Hepatocyte (in vitro differentiated cells): Measurements from ENCODE around the gene CWF19L1. TPM values are rescaled to one million over a fixed set of nuclear protein-coding genes. Genes with fewer than 3 reads are reported as not detected.

Experiments
- DNase-seq: peaks from one replicate; pipeline ENCODE4 v3.0.0-alpha.2; 2016; ENCODE audit warnings: low spot score
- H2AFZ ChIP-seq: fragments of 200-600 bp; sonication (generic); 2 replicates; pipeline ENCODE4 v1.6.0; 2016; ENCODE audit warnings: antibody characterized with exemption, mild to moderate bottlenecking
- H3K27ac ChIP-seq: fragments of 200-600 bp; sonication (generic); 2 replicates; pipeline ENCODE4 v1.5.1; 2016; ENCODE audit warnings: mild to moderate bottlenecking
- H3K27me3 ChIP-seq: fragments of 200-600 bp; sonication (generic); 2 replicates; pipeline ENCODE4 v1.6.1; 2016
- H3K36me3 ChIP-seq: fragments of 200-600 bp; sonication (generic); replicated peaks from 2 replicates; pipeline ENCODE4 v1.5.1; 2016; ENCODE audit warnings: low read depth; ENCODE audit not compliant: insufficient read depth
- H3K4me1 ChIP-seq: fragments of 200-600 bp; sonication (generic); 2 replicates; pipeline ENCODE4 v1.5.1; 2016; ENCODE audit warnings: mild to moderate bottlenecking, moderate library complexity; ENCODE audit not compliant: insufficient read depth
- H3K4me2 ChIP-seq: fragments of 200-600 bp; sonication (generic); 2 replicates; pipeline ENCODE4 v1.6.0; 2016
- H3K4me3 ChIP-seq: fragments of 200-600 bp; sonication (generic); 2 replicates; pipeline ENCODE4 v1.5.1; 2016; ENCODE audit warnings: mild to moderate bottlenecking
- H3K79me2 ChIP-seq: fragments of 200-600 bp; sonication (generic); 2 replicates; pipeline ENCODE4 v1.6.0; 2017; ENCODE audit warnings: mild to moderate bottlenecking
- H3K9me2 ChIP-seq: fragments of 200-600 bp; sonication (generic); replicated peaks from 2 replicates; pipeline ENCODE4 v1.6.0; 2017; ENCODE audit warnings: mild to moderate bottlenecking; ENCODE audit not compliant: insufficient read depth
- H3K9me3 ChIP-seq: fragments of 200-600 bp; sonication (generic); 2 replicates; pipeline ENCODE4 v1.5.1; 2016; ENCODE audit warnings: low read depth, mild to moderate bottlenecking
- H4K20me1 ChIP-seq: fragments of 200-600 bp; sonication (generic); 2 replicates; pipeline ENCODE4 v1.6.0; 2016; ENCODE audit warnings: mild to moderate bottlenecking; ENCODE audit not compliant: insufficient read depth, poor library complexity, severe bottlenecking
- CTCF ChIP-seq: fragments of 200-600 bp; sonication (generic); IDR thresholded peaks from 2 replicates; pipeline ENCODE4 v1.5.1; 2016; ENCODE audit warnings: antibody characterized with exemption, mild to moderate bottlenecking; ENCODE audit not compliant: poor library complexity
- EZH2 ChIP-seq: fragments of 200-600 bp; sonication (generic); IDR thresholded peaks from 2 replicates; pipeline ENCODE4 v1.6.1; 2016; ENCODE audit warnings: antibody characterized with exemption, mild to moderate bottlenecking, borderline replicate concordance
- EZH2phosphoT487 ChIP-seq: fragments of 200-600 bp; sonication (generic); IDR thresholded peaks from one replicate; pipeline ENCODE4 v1.6.1; 2018; ENCODE audit warnings: antibody characterized with exemption, mild to moderate bottlenecking, low read depth, moderate library complexity; ENCODE audit not compliant: unreplicated experiment, severe bottlenecking
- WGBS: methylation state at CpG from one replicate; pipeline ENCODE4 v1.1.6; 2016; ENCODE audit warnings: low lambda C conversion rate; ENCODE audit errors: missing lambda C conversion rate; 5-methylcytosine and 5-hydroxymethylcytosine counted together
- polyA plus RNA-seq: library from polyadenylated mRNA; unstranded; fragments of >200 nt; fragmentation: Nextera tagmentation; extraction: Ambion mirVana; gene quantifications from 2 replicates; pipeline ENCODE4 v1.2.1, GENCODE V29; 2016
- total RNA-seq: library from RNA; depleted of rRNA; stranded (reverse); fragments of >200 nt; gene quantifications from 2 replicates; pipeline ENCODE4 v1.2.3, GENCODE V29; 2014

Gene CWF19L1
- total and polyA plus RNA-seq, 2 experiments from 2014 or later = 12.2 to 22.8 TPM

- Histone ChIP-seq H3K36me3 (no peaks in the 10 kb centered on the region), H2AFZ (no peak overlapping the region), H3K4me2 (no peak overlapping the region), H3K4me3 (no peak overlapping the region), H4K20me1 (no peaks in the 10 kb centered on the region), H3K9me2 (no peaks in the 10 kb centered on the region), H3K4me1 (no peaks in the 10 kb centered on the region), H3K27me3 (no peaks in the 10 kb centered on the region), H3K27ac (no peak overlapping the region), H3K9me3 (no peaks in the 10 kb centered on the region), H3K79me2 (no peaks in the 10 kb centered on the region)
- TF ChIP-seq CTCF (no peak), EZH2phosphoT487 (no peak), EZH2 (no peak)
- DNase-seq = no peak
- whole genome bisulfite sequencing = 81% methylated on average over 9 of the region's 9 CpGs
Measured at GRCh38 chr10:100208276-100208675, 59.2 kb downstream of the CWF19L1 start.

GRCh38 chr10:100204370-100204769 is 63.1 kb downstream of the CWF19L1 start:
- Histone ChIP-seq H3K9me2 (no peaks in the 10 kb centered on the region), H2AFZ (no peak overlapping the region), H3K4me3 (no peak overlapping the region), H3K27me3 (no peaks in the 10 kb centered on the region), H3K4me1 (no peaks in the 10 kb centered on the region), H4K20me1 (no peaks in the 10 kb centered on the region), H3K4me2 (no peak overlapping the region), H3K36me3 (no peaks in the 10 kb centered on the region), H3K79me2 (no peaks in the 10 kb centered on the region), H3K9me3 (no peaks in the 10 kb centered on the region), H3K27ac (no peak overlapping the region)
- TF ChIP-seq EZH2 = no peak
- no peak for TF ChIP-seq EZH2phosphoT487
- TF ChIP-seq CTCF = no peak
- 91% methylated on average over 2 of the region's 2 CpGs for WGBS
- DNase-seq = no peak

GRCh38 chr10:100201549-100201948 is 65.9 kb downstream of the CWF19L1 start:
- Histone ChIP-seq H4K20me1 (no peaks in the 10 kb centered on the region), H3K4me1 (no peaks in the 10 kb centered on the region), H3K27ac (no peak overlapping the region), H3K9me2 (no peaks in the 10 kb centered on the region), H3K36me3 (no peaks in the 10 kb centered on the region), H3K27me3 (no peaks in the 10 kb centered on the region), H3K4me3 (no peak overlapping the region), H3K4me2 (no peak overlapping the region), H3K9me3 (no peaks in the 10 kb centered on the region), H2AFZ (no peak overlapping the region), H3K79me2 (no peaks in the 10 kb centered on the region)
- DNase-seq = no peak
- WGBS = 96% methylated on average over 2 of the region's 2 CpGs
- no peak for TF ChIP-seq EZH2phosphoT487
- no peak for TF ChIP-seq CTCF
- TF ChIP-seq EZH2 = no peak

- H3K27me3 ChIP-seq = no peaks in the 10 kb centered on the region
- no peak overlapping the region for H3K27ac ChIP-seq
- no peak overlapping the region for H3K4me2 ChIP-seq
- DNase-seq = no peak
- TF ChIP-seq EZH2 (no peak), CTCF (no peak), EZH2phosphoT487 (no peak)
- H3K9me2 ChIP-seq = no peaks in the 10 kb centered on the region
- no peaks in the 10 kb centered on the region for H3K79me2 ChIP-seq
- no peak overlapping the region for H3K4me3 ChIP-seq
- no peaks in the 10 kb centered on the region for H3K9me3 ChIP-seq
- H4K20me1 ChIP-seq = no peaks in the 10 kb centered on the region
- no peak overlapping the region for H2AFZ ChIP-seq
- 91% methylated on average over 1 of the region's 1 CpG for WGBS
- H3K36me3 ChIP-seq = no peaks in the 10 kb centered on the region
- H3K4me1 ChIP-seq = no peaks in the 10 kb centered on the region
Measured at GRCh38 chr10:100194711-100195110, 72.7 kb downstream of the CWF19L1 start.
